GM18511 (cell line): ENCODE data around the gene MFSD8.
"Not testable (repeated sequence)": the region's sequence is repeated elsewhere in the genome, so short reads cannot be mapped to it uniquely, and the experiment has no call there.

Experiments
- ATAC-seq: cut with Tn5 transposase; IDR thresholded peaks from one replicate; pipeline ENCODE4 v1.9.1; 2021; ENCODE audit warnings: mild to moderate bottlenecking, moderate library complexity; ENCODE audit not compliant: unreplicated experiment

The MFSD8 gene

DNA sequence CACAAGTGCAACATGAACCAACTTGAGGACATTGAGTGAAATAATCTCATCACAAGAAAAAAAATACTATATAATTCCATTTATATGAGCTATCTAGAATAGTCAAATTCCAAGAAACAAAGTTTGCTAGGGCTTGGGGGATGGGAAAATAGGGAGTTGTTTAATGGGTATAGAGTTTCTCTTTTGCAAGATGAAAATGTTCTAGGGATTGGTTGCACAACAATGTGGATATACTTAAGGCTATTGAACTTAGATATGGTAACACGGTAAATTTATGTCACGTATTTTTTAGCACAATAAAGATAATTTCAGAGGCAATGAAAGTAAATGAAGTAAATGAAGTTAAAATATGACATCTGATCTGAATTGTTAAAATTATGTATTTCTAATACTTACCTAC is 7.9 kb downstream of the MFSD8 start:
- ATAC-seq, result no peak

DNA sequence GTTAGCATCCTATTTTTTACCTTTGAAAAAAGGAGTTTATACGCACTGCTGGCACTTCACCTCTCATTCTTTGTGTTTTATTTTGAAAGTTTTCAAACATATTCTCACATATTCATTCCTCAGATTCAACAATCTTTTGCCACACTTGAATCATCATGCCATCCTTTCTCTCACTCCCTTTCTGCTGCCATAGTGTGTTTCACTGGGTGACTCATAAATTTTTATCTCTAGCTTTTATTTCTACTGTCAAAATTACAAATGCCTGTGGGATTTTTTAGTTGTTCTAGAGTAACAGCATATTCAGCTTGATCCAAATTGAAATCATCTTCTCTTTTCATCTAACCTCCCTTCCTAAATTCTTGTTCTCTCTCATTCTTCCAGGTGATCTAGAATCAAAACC is 28.0 kb downstream of the MFSD8 start:
- no peak for ATAC-seq

DNA sequence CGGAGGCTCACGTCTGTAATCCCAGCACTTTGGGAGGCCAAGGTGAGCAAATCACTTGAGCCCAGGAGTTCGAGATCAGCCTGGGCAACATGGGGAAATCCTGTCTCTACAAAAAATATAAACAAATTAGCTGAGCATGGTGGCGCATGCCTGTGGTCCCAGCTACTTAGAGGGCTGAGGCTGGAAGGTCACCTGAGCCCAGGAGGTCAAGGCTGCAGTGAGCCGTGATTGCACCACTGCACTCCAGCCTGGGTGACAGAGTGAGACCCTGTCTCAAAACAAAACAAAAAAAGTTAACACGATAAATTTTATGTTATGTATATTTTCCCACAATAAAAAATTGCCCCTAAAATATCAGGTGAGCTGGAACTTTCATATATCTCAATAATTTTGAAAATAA is 33.1 kb downstream of the MFSD8 start:
- ATAC-seq, result not testable (repeated sequence)

DNA sequence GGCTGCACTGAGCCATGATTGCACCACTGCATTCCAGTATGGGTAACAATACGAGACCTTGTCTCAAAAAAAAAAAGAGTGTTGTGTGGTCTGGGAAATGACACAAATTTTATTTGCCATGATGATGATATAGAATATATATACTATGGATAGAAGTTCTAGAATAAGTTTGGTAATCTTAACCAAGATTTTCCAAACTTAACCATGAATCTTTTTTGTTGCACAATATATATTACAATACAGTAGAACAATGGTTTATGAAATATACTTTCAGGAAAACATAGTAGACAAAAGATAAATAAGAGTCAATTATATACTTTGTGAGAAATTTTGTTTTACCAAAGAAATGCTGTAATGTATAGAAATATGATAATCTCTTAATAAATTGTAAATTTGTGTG is 34.8 kb downstream of the MFSD8 start:
- ATAC-seq, result no peak

DNA sequence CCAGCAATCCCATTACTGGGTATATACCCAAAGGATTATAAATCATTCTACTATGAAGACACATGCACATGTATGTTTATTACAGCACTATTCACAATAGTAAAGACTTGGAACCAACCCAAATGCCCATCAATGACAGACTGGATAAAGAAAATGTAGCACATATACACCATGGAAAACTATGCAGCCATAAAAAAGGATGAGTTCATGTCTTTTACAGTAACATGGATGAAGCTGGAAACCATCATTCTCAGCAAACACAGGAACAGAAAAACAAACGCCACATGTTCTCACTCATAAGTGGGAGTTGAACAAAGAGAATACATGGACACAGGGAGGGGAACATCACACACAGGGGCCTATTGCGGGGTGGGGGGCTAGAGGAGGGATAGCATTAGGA is 39.3 kb downstream of the MFSD8 start:
- ATAC-seq, result not testable (repeated sequence)

DNA sequence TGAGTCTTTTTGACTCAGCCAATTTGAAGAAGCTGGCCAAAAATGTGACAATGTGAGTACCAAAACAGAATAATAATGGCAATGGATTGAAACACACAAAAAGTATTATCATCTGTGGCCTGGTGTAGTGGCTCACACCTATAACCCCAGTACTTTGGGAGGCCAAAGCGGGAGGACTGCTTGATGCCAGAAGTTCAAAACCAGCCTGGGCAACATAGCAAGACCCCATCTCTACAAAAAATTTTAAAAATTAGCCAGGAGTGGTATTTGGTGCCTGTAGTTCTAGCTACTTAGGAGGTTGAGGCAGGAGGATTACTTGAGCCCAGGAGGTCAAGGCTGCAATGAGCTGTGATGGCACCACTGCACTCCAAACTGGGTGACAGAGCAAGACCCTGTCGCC is 42.7 kb downstream of the MFSD8 start:
- no peak for ATAC-seq

DNA sequence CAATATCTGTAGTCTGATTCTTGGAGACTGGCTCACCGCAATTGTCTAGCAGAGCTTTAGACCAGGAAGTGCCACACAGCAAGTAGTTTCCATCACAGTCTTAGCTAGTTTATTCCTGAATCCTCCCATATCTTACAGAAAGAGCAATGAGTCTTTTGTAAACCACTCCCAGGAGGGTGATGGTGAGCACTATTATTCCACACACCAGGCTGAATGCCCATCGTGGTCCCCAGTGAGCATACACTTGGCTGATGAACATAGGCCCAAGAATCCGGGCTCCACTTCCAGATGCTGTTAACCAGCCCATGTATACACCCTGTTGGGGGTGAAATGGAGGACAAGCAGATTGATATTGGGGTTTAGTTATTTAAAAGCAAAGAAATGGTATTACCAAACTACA is 44.5 kb downstream of the MFSD8 start:
- ATAC-seq, result no peak

DNA sequence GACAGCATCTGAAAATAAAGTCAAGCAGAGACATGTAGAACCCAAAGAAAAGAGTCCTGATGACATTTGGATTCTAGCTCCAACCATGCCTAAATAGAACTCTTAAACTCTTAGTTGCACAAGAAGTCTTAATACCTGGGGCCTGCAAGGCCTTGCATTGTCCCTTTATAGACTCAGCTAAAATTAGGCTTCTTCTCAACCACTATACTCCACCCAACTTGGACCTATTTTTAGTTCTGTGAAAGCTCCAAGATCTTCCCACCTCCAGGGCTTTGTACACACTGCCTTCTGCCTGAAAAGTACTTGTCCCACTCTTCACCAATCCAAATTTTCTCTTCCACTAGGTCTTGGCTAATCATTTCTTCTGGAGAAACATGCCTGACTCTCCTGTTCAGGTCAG is 47.8 kb downstream of the MFSD8 start:
- no peak for ATAC-seq

DNA sequence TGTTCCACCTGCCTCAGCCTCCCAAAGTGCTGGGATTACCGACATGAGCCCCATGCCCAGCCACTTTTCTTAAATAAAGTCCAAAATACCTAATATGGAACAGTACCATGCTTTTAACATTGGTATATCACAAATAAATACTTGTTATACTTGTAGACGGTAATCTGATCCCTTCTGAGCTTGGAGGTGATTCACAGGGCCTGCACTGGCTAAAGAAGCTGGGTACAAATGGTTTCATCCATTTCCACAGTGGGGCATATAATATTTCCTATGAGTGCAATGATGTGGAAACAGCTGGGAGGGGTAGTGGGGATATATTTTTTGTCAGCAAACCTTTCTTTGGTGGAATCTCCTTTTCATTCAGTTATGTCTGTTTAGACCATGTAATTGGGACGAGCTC is 48.5 kb downstream of the MFSD8 start:
- no peak for ATAC-seq

DNA sequence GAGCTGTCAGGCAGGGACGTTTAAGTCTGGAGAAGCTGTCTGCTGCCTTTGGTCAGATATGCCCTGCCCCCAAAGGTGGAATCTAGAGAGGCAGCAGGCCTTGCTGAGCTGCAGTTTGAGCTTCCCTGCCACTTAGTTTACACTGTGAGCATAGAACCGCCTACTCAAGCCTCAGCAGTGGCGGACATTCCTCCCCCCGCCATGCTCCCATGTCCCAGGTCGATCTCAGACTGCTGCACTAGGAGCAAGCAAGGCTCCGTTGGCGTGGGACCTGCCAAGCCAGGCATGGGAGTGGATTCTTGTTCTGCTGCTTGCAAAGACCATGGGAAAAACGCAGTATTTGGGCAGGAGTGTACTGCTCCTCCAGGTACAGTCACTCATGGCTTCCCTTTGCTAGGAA is 59.9 kb downstream of the MFSD8 start:
- no peak for ATAC-seq

DNA sequence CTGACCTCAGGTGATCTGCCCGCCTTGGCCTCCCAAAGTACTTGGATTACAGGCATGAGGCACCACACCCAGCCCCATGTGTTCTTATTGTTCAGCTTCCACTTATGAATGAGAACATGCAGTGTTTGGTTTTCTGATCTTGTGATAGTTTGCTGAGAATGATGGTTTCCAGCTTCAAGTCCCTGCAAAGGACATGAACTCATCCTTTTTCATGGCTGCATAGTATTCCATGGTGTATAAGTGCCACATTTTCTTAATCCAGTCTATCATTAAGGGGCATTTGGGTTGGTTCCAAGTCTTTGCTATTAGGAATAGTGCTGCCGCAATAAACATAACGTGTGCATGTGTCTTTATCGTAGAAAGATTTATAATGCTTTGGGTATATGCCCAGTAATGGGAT is 65.3 kb downstream of the MFSD8 start:
- not testable (repeated sequence) for ATAC-seq

DNA sequence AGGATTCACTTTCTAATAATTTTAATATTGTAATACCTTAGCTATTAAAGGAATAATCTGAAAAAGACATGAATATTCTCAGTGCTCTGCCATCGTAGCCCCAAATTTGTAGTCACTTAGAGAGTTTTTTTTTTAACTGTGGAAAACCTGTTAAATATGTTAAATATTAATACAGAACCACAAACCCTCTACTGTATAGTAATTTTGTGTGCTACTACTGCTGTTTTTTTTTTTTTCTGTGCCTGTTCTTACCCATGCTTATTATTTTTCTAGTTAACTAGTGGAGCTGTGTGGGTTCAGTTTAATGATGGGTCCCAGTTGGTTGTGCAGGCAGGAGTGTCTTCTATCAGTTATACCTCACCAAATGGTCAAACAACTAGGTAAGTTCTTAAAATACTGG is 68.4 kb downstream of the MFSD8 start:
- ATAC-seq, result no peak

DNA sequence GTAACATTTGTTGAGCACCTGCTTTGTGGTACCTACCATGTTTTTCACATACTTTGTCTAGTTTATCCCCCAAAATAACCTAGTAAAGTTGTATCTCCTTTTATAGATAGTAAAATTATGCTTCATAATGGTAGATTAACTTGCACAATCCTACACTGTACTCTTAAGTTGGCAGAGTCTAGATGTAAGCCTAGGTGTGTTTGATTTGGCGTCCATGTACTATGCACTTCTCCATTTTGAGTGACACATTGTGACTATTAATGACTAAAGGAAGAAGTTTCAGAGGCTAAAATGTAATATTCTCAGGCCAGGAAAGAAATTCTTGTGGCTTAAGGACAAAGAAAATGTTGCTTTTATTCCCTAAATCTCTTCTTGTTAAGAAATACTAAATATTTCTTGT is 68.9 kb downstream of the MFSD8 start:
- ATAC-seq, result no peak

DNA sequence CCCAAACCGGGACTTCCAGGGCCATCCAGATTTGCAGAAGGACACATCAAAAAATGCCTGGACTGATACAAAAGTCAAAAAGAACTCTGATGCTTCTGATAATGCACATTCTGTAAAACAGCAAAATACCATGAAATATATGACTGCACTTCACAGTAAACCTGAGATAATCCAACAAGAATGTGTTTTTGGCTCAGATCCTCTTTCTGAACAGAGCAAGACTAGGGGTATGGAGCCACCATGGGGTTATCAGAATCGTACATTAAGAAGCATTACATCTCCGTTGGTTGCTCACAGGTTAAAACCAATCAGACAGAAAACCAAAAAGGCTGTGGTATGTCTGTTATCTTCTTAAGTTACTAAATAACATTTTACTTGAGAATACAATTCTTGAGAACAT is 75.1 kb downstream of the MFSD8 start:
- no peak for ATAC-seq

DNA sequence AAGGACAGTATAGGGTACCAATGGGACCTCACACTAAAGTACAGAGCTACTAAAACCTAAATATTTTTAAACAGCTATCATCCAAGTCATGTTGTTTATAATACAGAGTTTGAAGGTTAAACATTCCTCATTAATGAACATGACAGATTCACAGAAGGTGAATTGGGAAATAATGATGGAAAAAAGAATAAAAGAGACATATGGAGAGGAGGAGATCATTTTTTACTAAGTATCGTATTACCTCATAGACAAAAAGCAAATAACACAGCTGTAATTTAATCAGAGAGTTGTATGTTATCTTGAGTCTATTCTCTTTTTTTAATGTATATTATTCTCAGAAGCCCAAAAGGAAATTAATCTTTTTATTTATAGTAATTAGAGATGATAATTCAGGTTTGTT is 76.4 kb downstream of the MFSD8 start:
- no peak for ATAC-seq

DNA sequence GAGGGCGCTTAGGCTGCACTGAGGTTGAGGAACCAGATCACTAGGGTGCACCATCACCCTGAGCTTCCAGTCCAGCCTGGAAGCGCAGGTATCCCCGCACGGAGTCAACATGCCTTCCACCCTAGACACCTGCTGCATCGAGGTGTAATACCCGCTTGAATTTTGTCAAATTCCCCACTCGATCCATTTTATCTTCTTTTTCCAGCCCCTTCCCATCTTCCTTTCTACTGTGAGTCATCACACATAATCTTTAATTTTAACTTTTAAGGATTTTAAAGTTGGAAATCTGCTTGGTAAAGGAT is 83.5 kb downstream of the MFSD8 start:
- peak; percentile 47 for ATAC-seq

DNA sequence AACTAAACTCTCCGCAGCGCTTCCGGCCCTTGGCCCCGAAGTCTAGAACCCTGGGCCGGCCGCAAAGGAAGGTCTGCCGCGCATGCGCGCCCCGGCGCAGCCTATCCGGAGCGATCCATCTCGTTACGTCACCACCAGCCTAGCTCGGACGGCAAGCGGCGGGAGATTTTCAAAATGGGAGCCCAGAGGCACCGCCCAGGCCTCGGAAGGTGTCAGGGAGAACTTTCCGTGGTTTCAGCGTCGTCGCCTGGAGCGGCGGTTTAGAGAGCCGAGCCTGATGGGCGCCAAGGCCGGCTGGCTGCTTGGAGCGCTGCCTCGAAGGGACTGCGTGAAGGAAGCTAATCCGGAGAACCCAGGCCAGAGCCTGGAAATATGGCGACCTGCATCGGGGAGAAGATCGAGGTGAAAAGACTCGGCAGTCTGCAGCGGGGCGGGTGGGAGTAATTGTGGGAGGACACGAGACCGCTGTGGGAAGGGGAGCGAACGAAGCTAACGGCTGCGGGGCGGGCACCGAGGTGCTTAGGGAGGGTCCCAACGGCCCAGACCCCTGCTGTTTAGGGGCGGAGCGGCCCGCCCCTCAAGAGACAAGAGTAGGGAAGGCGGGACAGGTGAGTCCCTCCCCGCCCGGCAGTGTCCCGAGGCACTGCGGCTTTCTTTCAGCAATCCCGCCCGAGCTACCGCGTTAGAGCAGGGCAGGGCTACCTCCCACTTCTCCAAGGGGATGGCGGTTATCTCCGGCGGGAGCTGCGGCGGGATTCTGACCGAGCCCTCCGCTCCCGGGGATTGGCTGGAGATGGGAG is 84.0 kb downstream of the MFSD8 start, which contains the start of gene PLK4:
Gene PLK4, plus strand, starts transcription at position 131 of the 800 bp plus-strand sequence. Its CDS starts 242 bp downstream, at position 373.
- peak; percentile 91 for ATAC-seq

DNA sequence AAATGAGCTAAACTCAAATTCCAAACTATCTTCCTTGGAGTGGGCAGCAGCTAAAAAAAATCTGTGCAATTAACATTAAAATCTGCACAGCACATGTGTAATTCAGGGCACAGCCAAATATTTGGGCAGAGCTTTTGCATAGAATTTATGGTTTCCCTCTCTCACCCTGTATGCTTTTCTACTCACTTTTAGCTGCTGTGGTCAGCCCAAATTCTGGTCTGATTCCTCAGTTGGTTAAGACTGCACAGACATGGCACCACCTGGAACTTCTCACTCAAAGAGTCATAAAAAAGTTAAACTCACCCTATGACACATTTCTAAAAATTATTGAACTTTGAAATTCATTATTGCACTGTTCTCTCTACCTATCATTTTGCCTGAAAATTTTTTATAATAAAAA is 89.2 kb downstream of the MFSD8 start:
- no peak for ATAC-seq

DNA sequence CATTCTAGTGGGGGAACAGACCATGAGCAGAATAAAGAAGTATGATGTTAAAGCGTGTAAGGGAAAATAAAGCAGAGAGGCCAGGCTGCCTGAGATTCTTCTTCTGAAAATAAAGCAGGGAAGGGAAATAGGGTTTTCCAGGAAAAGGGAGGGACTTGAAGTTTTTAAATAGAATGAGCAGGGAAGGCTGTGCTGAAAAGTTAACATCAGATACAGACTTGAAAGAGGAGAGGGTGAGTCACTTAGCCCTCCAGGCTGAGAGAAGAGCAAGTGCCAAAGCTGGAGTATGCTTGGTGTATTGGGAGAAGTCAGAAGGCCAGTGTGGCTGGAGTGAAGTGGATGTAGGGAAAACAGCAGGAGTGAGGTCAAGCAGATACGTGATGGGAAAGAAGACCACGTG is 94.3 kb downstream of the MFSD8 start:
- no peak for ATAC-seq

DNA sequence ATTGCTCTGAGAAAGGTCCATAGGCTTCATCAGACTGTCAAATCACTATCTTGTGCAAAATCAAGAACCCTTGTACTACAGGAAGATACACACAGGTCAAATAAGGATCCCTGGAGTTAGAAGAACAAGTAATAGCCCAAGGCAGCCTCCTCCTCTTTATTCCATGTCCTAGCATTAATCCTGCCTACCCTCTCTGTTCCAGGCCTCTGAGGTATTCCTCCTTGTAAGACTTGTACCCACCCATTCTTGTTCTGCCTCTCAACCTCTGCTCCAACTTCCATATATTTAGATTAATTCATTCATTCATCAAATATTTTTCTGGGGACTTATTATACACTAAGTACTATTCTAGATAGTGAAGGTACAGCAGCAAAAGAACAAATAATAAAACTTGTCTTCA is 94.7 kb downstream of the MFSD8 start:
- ATAC-seq, result no peak

DNA sequence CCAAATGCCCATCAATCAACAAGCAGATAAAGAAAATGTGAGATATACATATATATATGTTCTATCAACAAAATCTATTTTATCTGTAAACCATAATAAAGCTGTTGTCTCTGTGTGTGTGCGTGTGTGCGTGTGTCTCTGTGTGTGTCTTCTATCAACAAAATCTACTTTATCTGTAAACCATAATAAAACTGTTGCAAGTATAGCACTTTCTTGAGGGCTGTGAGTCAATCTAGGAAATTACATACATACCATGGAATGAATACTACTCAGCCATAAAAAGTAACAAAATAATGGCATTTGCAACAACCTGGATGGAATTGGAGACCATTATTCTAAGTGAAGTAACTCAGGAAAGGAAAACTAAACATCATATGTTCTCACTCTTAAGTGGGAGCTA is 96.8 kb downstream of the MFSD8 start:
- ATAC-seq, result no peak
